Stimulated activated naive CD8-positive, alpha-beta T cell treated with anti-CD3 and anti-CD28 coated beads, Interleukin-15, Interleukin-2, amounts not matched to agents 100 U/mL and 50 U/mL, for 24 hours (primary cell): ENCODE results near the gene UGT1A4.
A peak's percentile ranks its signal among the peaks of the same experiment; 100 is the strongest.
"Not testable (repeated sequence)": the region's sequence is repeated elsewhere in the genome, so short reads cannot be mapped to it uniquely, and the experiment has no call there.

Experiments used
- ATAC-seq: fragments of 150-1000 bp; cut with Tn5 transposase; one replicate; pipeline ENCODE4 v1.10.0; 2021
- DNase-seq: peaks from one replicate; pipeline ENCODE4 v3.0.0; 2021

UGT1A4 gene

DNA sequence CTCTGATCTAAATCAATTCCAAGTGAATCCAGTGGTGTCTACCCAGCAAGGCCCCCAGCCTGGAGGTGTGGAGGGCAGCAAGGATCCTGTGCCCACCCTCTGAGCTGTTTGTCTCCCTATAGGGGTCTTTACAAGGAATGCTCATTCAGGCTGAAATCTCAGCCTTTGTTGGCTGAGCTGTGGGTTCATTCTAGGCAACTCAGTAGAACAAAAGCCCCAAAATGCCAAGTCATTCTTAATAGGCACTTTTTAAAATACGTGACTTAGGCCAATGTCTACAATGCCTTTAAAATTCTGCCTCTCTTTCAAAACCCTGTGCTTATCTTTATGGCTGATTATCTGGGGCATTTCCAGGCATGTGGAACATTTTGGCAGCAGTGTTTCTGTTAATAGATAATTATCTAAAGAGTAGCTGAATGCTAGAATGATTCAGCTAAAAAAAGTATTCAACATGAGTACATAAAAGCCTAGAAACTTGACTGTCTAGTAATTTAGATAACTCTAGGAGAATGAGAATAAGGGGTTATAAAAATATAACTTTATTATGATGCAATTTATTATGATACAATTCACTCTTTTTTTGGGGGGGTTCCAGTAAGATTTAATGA is 18.4 kb upstream of the UGT1A4 start:
- DNase-seq (no peak), ATAC-seq (no peak)

DNA sequence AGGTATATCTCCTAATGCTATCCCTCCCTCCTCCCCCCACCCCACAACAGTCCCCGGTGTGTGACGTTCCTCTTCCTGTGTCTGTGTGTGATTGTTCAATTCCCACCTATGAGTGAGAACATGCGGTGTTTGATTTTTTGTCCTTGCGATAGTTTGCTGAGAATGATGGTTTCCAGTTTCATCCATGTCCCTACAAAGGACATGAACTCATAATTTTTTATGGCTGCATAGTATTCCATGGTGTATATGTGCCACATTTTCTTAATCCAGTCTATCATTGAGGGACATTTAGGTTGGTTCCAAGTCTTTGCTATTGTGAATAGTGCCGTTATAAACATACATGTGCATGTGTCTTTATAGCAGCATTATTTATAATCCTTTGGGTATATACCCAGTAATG is 17.7 kb upstream of the UGT1A4 start:
- DNase-seq, ATAC-seq: not testable (repeated sequence)

DNA sequence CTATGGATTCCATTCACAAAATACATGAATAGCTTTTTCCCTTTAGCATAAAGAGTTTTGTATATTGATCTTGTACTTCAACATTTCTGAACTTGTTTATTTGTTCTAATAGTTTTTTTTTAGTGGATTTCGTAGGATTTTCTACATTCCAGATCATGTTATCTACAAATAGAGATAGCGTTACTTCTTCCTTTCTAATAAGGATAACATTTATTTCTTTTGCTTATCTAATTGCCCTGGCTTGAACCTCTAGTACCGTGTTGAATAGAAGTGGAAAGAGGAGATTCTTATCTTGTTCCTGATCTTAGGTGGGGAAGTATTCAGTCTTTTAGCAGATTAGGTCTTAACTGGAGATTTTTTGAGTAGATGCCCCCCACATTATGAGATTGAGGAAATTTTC is 16.3 kb upstream of the UGT1A4 start:
- ATAC-seq (no peak), DNase-seq (no peak)

DNA sequence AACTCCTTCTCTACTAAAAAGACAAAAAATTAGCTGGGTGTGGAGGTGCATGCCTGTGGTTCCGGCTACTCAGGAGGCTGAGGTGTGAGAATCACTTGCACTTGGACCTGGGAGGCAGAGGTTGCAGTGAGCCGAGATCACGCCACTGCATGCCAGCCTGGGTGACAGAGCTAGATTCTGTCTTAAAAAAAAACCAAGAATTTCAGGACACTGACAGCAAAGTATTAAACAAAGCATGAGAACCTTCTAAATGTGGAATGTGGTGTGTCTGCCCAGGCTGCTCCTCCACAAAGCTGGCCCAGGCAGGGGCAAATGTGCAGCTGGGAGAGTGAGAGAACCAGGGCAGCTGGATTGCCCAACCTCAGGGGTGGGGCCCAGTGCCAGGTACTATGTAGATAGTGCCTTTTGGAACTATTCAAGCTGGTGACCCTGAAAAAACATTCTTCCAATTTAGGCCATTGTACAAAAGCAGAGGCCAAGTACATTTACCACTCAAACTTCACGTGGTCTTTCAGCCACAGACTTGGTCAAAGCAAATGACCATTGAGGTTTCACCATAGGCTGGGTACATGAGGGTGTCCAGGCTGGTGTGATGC is 12.5 kb upstream of the UGT1A4 start:
- ATAC-seq (no peak), DNase-seq (no peak)

DNA sequence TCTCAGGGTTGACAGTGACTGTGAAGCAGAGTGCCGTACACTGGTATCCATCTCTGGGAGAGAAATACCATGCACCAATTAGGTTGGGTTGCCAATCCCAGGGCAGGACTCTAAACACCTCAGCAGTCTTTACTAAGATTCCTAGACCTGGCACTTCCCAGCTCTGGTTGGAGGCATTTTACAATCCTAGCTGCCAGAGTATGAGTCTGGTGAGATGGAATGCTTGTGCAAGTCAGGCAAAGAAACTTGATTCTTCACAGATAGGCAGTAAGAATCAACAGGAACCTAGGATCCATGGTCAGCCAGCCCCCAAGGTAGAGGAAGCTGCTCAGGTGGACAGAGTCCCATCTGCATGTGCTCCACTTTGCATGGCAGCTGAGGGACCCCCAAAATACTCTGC is 11.8 kb upstream of the UGT1A4 start:
- no peak for DNase-seq
- no peak for ATAC-seq

DNA sequence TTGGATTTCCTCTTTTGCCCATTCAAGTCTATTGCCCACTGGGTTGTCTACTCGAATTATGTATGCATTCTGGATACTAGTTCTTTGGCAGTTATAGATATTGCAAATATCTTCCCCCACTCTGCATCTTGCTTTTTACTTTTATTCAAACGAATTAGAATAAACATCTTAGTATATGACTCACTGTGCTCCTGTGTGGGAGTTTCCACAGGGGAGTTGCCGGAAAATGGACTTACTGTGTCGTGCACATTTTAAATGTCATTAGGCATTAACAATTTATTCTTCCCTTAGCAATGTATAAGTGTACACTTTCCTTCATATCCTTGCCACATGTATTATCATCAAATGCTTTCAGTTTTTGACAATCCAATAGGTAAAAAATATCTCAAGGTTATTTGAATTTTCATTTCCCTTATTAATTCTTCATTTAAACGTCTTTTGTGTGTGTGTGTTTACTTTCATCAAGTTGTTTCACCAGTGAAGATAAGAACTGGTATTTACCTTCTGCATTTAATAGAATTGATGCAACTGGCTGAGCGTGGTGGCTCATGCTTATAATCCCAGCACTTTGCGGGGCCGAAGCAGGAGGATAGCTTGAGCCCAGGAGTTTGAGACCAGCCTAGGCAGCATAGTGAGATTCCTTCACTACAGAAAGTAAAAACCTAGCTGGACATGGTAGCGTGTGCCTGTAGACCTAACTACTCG is 10.4 kb upstream of the UGT1A4 start:
- ATAC-seq = no peak
- DNase-seq = no peak

DNA sequence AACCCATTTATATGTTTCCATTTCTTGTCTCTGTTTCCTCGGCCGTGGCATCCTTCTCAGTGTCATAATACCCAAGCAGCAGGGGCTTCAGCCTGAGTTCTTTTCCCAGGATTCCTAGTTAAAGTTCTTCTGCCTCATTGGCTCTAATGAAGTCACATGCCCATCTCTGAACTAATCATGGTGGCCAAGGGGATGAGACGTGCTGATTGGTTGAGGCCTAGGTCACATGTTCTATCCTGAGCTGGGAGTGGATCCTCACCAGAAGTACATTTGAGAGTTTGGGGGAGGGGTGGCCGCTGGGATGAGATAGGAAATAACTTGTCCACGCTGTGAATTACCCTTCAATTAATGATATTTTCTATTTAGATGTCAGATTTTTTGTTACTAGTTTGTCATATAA is 9.6 kb upstream of the UGT1A4 start:
- ATAC-seq = no peak

DNA sequence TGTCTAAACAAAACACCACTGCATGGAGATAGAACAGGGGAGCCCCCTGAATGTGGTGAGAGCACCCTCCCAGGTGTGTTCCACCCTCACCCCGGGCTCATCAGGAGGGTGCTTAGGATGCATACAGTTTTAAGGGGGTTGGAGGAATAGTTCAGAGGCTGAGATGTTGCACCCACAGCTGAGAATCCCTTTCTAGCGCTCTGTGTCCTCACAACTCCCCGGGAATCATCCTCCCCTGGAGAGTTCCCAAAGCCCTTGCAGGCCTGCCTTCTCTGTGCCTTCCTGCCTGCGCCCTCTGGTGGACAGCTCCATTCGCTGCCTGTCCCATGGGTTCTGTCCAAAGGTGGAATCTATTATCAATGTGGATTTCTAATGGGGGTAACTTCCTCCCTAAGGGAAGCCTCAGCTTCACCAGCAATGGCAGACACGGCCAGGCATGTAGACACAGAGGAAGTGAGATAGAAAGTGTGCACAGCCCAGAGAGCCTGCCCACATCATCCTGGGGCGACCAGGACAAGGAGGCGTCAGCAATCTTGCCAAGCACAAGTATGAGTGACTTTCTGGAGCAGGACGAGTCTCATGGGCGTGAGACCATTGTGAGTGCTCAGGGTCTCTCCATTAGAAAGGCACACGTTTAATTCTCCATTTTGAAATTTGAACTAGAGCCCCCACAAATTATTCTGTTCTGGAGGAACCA is 7.1 kb upstream of the UGT1A4 start:
- peak; percentile 63 for ATAC-seq
- peak; percentile 83 for DNase-seq

More for the DNA sequence above, 9.6 kb upstream of the UGT1A4 start:
- no peak for DNase-seq

DNA sequence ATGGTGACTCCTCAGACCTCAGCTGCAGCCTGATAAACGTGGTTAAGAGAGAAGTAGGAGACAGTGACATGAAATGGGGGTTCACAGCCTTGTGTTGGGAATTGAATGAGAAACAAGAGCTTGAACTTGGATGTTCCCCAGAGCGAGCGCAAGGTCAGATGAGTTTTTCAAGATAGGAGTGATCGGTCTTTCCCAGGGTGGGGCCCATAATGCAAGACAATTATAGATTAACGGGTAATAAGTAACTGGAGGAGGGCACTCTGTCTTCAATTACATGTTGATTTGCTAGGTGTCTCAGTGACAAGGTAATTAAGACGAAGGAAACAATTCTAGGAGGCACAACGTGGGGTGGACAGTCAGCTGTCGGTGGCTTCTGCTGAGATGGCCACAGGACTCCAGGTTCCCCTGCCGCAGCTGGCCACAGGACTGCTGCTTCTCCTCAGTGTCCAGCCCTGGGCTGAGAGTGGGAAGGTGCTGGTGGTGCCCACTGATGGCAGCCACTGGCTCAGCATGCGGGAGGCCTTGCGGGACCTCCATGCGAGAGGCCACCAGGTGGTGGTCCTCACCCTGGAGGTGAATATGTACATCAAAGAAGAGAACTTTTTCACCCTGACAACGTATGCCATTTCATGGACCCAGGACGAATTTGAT is 5.8 kb upstream of the UGT1A4 start, which contains the start of gene UGT1A5:
Gene UGT1A5, plus strand, starts transcription at position 297 of the 651 bp plus-strand sequence. Its CDS starts 85 bp downstream, at position 382.
- DNase-seq (no peak), ATAC-seq (no peak)

DNA sequence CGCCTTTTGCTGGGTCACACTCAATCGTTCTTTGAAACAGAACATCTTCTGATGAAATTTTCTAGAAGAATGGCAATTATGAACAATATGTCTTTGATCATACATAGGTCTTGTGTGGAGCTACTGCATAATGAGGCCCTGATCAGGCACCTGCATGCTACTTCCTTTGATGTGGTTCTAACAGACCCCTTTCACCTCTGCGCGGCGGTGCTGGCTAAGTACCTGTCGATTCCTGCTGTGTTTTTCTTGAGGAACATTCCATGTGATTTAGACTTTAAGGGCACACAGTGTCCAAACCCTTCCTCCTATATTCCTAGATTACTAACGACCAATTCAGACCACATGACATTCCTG is 5.3 kb upstream of the UGT1A4 start:
- ATAC-seq (no peak), DNase-seq (no peak)

DNA sequence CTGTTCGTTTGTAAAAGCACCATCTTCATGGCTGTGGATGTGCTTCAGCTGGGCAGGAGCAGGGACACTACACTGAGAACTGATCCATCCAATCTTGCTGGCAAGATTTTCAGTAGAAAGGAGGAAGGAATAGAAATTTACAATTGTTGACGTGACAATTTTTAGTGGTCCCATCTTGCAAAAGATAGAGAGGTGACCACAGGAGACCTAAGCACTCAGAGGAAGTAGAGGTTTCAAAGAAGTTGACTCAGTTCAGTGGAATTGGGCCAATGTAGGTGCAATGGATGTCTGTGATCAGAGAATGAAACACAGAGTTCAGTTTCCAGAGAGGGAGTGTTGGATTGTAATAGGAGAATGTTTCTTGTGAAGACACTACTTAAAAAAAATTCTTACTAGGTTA is 4.4 kb upstream of the UGT1A4 start:
- ATAC-seq = no peak

DNA sequence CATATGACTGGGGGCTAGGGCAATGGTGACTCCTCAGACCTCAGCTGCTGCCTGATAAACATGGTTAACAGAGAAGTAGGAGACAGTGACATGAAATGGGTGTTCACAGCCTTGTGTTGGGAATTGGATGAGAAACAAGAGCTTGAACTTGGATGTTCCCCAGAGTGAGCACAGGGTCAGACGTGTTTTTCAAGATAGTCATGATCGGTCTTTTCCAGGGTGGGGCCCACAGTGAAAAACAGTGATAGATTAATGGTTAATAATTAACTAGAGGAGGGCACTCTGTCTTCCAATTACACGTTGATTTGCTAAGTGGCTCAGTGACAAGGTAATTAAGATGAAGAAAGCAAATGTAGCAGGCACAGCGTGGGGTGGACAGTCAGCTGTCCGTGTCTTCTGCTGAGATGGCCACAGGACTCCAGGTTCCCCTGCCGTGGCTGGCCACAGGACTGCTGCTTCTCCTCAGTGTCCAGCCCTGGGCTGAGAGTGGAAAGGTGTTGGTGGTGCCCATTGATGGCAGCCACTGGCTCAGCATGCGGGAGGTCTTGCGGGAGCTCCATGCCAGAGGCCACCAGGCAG is 10.3 kb downstream of the UGT1A4 start, which contains the start of gene UGT1A3:
Gene UGT1A3, plus strand, starts transcription at position 320 of the 579 bp plus-strand sequence. Its CDS starts 85 bp downstream, at position 405.
- no peak for DNase-seq
- no peak for ATAC-seq

More for the DNA sequence above, 4.4 kb upstream of the UGT1A4 start:
- no peak for DNase-seq

DNA sequence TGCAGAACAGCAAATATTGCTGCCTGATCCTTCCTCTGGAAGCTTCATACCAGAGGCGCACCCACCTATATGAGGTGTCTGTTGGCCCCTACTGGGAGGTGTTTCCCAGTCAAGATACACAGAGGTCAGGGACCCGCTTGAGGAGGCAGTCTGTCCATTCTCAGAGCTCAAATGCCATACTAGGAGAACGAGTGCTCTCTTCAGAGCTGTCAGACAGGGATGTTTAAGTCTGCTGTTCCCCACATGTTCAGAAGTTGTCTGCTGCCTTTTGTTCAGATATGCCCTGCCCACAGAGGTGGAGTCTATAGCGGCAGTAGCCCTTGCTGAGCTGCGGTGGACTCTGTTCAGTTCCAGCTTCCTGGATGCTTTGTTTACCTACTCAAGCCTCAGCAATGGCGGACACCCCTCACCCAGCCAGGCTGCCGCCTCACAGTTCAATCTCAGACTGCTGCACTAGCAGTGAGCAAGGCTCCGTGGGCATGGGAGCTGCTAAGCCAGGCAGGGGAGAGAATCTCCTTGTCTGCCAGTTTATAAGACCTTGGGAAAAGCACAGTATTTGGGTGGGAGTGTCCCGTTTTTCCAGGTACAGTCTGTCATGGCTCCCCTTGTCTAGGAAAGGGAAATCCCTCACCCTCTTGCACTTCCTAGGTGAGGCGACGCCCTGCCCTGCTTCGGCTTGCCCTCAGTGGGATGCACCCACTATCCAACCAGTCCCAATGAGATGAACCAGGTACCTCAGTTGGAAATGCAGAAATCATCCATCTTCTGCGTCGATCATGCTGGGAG is 18.5 kb downstream of the UGT1A4 start:
- ATAC-seq, DNase-seq: not testable (repeated sequence)

DNA sequence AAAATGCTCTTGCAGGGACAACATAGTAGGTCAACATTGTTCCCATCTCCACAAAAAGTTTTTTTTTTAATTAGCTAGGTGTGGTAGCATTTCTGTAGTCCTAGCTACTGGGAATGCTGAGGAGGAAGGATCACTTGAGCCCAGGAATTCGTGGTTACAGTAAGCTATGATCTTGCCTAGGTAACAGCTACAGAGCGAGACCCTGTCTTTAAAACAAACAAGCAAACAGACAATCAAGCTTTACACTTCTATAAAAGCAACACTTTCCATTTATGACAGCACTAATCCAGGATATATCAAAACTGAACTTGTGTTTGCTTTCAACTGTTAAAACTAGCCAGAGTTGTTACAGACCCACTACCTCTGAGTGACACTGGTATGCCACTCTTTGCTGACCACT is 22.3 kb downstream of the UGT1A4 start:
- no peak for ATAC-seq
- no peak for DNase-seq

DNA sequence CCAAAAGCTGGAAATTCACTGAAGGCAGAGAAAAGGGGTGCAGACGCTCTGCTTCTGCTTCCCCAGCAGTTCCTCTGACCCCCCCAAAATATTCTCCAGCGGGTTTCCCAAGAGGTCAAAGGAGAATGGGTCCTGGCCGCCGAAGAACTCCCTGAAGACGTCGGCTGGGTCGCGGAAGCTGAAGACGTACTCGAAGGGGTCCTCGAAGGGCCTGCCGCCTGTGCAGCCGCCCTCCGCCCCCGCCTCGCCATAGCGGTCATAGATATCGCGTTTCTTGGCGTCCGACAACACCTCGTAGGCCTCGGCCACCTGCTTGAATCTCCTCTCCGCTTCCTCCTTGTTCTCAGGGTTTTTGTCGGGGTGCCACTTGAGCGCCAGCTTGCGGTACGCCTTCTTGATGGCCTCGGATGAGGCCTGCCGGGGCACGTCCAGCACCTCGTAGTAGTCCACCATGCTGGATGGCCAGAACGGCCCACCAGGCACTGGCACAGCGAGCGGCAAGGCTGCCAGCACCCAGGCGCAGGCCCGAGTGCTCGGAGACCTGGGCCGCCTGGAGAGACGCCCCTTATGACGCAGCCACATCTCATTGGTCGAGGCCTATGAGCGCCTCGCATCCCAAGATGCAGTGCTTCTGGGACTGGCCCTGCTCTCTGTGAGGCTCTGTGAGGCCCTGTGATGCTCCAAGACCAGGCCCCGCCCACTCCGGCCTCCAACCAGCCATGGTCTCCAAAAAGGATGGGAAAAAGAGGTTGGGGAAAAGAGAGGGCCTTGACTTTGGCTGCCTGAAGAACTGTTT is 25.1 kb downstream of the UGT1A4 start:
- ATAC-seq = no peak

DNA sequence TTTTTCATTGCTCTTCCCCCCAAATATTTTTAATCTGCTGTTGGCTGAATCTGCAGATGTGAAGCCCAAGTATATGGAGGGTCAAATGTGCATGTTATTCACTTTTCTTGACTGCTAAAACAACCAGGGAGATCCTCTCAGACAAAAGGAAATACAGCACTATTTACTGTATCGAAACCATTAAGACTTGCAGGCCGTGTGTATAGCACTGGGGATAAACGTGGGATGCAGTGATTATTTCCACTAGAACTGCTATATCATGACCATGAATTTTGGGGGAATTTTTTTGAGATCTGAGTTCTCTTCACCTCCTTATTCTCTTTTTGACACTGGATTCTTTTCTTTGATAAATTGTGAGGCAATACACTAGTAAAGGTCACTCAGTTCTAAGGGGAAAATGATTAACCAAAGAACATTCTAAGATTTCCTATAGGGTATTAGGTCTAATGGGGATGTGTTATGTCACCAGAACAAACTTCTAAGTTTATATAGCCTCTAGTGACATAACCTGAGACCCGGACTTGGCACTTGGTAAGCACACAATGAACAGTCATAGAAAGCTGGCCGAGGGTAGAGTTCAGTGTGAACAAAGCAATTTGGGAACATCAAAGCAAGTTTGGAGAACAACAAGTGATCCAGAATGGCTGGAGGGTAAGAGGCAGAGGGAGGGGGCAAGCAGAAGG is 26.7 kb downstream of the UGT1A4 start:
- ATAC-seq (no peak), DNase-seq (no peak)

More for the DNA sequence above, 25.1 kb downstream of the UGT1A4 start:
- DNase-seq = no peak

DNA sequence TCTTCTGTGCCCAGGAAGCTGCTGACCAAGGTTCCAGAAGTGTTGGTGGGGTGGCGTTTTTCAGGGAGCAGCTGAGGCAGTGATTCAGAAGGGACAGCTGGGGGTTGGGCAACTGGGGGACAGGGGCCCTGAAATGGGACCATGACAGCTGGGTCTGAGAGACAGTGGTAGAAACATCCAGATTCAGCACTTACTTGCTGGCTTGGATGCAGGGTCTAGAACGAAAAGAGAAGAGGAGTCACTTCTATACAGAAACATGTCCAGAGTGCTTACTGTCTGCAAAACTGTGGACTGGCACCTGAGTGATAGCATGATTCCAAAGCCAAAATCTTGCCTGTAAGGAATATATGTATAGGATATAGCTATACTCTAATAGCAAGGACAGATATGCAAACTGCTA is 27.3 kb downstream of the UGT1A4 start:
- not testable (repeated sequence) for DNase-seq, ATAC-seq

DNA sequence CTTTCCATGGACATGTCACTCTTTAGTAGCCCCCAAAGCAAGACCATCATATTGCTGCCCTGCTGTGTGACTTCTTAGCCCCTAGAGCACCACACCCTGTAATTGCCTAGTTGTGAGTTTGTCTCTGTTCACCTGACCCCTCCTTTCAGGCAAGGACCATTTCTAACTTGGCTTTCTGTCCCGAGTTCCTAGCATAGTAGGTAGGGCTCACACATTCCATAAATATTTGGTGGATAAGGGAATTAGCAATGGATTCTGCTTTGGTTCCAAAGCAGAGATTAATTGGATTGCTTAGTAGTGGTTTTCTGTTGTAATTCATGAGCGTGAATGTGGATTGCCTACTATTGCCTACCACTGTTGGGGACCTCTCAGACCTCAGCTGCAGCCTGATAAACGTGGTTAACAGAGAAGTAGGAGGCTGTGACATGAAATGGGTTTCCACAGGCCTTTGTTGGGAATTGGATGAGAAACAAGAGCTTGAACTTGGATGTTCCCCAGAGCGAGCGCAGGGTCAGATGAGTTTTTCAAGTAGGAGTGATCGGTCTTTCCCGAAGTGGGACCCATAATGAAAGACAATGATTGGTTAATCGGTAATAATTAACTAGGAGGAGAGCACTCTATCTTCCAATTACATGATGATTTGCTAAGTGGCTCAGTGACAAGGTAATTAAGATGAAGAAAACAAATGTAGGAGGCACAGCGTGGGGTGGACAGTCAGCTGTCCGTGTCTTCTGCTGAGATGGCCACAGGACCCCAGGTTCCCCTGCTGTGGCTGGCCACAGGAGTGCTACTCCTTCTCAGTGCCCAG is 28.1 kb downstream of the UGT1A4 start:
- ATAC-seq = no peak
- DNase-seq = no peak

DNA sequence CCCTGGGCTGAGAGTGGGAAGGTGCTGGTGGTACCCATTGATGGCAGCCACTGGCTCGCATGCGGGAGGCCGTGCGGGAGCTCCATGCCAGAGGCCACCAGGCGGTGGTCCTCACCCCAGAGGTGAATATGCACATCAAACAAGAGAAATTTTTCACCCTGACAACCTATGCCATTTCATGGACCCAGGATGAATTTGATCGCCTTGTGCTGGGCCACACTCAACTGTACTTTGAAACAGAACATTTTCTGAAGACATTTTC is 28.7 kb downstream of the UGT1A4 start:
- DNase-seq (no peak), ATAC-seq (no peak)
